ENCODE measurements around the gene ACOX3. TPM values are rescaled to one million over a fixed set of nuclear protein-coding genes. Genes with fewer than 3 reads are reported as not detected.
"Not testable (repeated sequence)": the region's sequence is repeated elsewhere in the genome, so short reads cannot be mapped to it uniquely, and the experiment has no call there.

Gene ACOX3
- total RNA-seq, 4 donors from 2014 or later = 18.7 to 104 (median 31.3) TPM

- in situ Hi-C loops (cut with MboI; ENCODE audit: low pct_ligation_motif_present in 1 of 4, low pct_unique_long_range_greater_than_20kb in 1 of 4, low sequenced_read_pairs in 3 of 4) = no loop called here
- intact Hi-C loops (cut with DNase I; ENCODE audit: low total_unique reads) = no loop called here
- no peaks in the 10 kb centered on the region for H3K36me3 ChIP-seq
- peaks cover 0 to 14% (median 7%) of the 10 kb centered on the region in 4 donors for H3K4me1 ChIP-seq
- H3K9me3 ChIP-seq = no peaks in the 10 kb centered on the region
- no peaks in the 10 kb centered on the region for H3K27me3 ChIP-seq
- no peak for DNase-seq
- H3K4me3 ChIP-seq = no peak overlapping the region
- TF ChIP-seq POLR2AphosphoS5 (IDR thresholded peaks at IDR 0.05) = no peak
- 88 to 90% methylated on average over 2 to 16 of the region's 16 CpGs for WGBS, 2 donors (ENCODE audit: low coverage in 1 of 2)
- H3K27ac ChIP-seq = peak overlapping the region; percentile 32 to 51 (median 41)
Measured at GRCh38 chr4:8342651-8343261, 97.8 kb downstream of the ACOX3 start.

- H3K36me3 ChIP-seq = no peaks in the 10 kb centered on the region
- H3K4me1 ChIP-seq = peaks cover 0 to 14% (median 7%) of the 10 kb centered on the region in 4 donors
- peak overlapping the region in 3 of 4 donors; percentile 62 to 75 (median 66) for H3K27ac ChIP-seq
- H3K27me3 ChIP-seq = no peaks in the 10 kb centered on the region
- DNase-seq = no peak
- H3K4me3 ChIP-seq = no peak overlapping the region
- WGBS, 2 donors (ENCODE audit: low coverage in 1 of 2) = 86 to 93% methylated on average over 8 to 10 of the region's 10 CpGs
- TF ChIP-seq POLR2AphosphoS5 (IDR thresholded peaks at IDR 0.05) (no peak), CTCF (IDR thresholded peaks at IDR 0.05) (no peak), POLR2A (IDR thresholded peaks at IDR 0.05) (no peak), EP300 (IDR thresholded peaks at IDR 0.05; ENCODE audit: low read depth) (no peak)
- in situ Hi-C loops (cut with MboI; ENCODE audit: low pct_ligation_motif_present in 1 of 4, low pct_unique_long_range_greater_than_20kb in 1 of 4, low sequenced_read_pairs in 3 of 4) = no loop called here
- H3K9me3 ChIP-seq = no peaks in the 10 kb centered on the region
- intact Hi-C loops (cut with DNase I; ENCODE audit: low total_unique reads) = no loop called here
Measured at GRCh38 chr4:8341691-8342090, 98.8 kb downstream of the ACOX3 start.

GRCh38 chr4:8341281-8341680, 99.2 kb downstream of the ACOX3 start:
- WGBS, 2 donors (ENCODE audit: low coverage in 1 of 2) = 80 to 85% methylated on average over 2 to 7 of the region's 7 CpGs
- H3K36me3 ChIP-seq; H3K27me3 ChIP-seq; H3K4me3 ChIP-seq; intact Hi-C loops (cut with DNase I; ENCODE audit: low total_unique reads); DNase-seq; H3K9me3 ChIP-seq; in situ Hi-C loops (cut with MboI; ENCODE audit: low pct_ligation_motif_present in 1 of 4, low pct_unique_long_range_greater_than_20kb in 1 of 4, low sequenced_read_pairs in 3 of 4): not testable (repeated sequence)
- Histone ChIP-seq H3K4me1 (peaks cover 0 to 14% (median 7%) of the 10 kb centered on the region in 4 donors), H3K27ac (peak overlapping the region; percentile 33 to 75 (median 64))

- Histone ChIP-seq H3K27me3 (no peaks in the 10 kb centered on the region), H3K4me1 (peaks cover 0 to 14% (median 7%) of the 10 kb centered on the region in 4 donors), H3K9me3 (no peaks in the 10 kb centered on the region), H3K36me3 (no peaks in the 10 kb centered on the region), H3K27ac (peak overlapping the region; percentile 33 to 75 (median 64)), H3K4me3 (no peak overlapping the region)
- 63 to 65% methylated on average over 5 to 8 of the region's 8 CpGs for WGBS, 2 donors (ENCODE audit: low coverage in 1 of 2)
- in situ Hi-C loops (cut with MboI; ENCODE audit: low pct_ligation_motif_present in 1 of 4, low pct_unique_long_range_greater_than_20kb in 1 of 4, low sequenced_read_pairs in 3 of 4) (no loop called here), intact Hi-C loops (cut with DNase I; ENCODE audit: low total_unique reads) (no loop called here)
- no peak for TF ChIP-seq CTCF (IDR thresholded peaks at IDR 0.05)
- no peak for TF ChIP-seq POLR2A (IDR thresholded peaks at IDR 0.05)
- peak in 2 of 3 donors; percentile 10 to 46 for TF ChIP-seq POLR2AphosphoS5 (IDR thresholded peaks at IDR 0.05)
- no peak for TF ChIP-seq EP300 (IDR thresholded peaks at IDR 0.05; ENCODE audit: low read depth)
- DNase-seq = peak; percentile 42
Measured at GRCh38 chr4:8340781-8341241, 99.7 kb downstream of the ACOX3 start.

GRCh38 chr4:8338351-8338961, 102.1 kb downstream of the ACOX3 start:
- H3K36me3 ChIP-seq = no peaks in the 10 kb centered on the region
- 58 to 61% methylated on average over 4 of the region's 4 CpGs for WGBS, 2 donors (ENCODE audit: low coverage in 1 of 2)
- no peak for DNase-seq
- intact Hi-C loops (cut with DNase I; ENCODE audit: low total_unique reads) = no loop called here
- no peaks in the 10 kb centered on the region for H3K27me3 ChIP-seq
- peaks cover 0 to 12% (median 6%) of the 10 kb centered on the region in 4 donors for H3K4me1 ChIP-seq
- TF ChIP-seq EP300 (IDR thresholded peaks at IDR 0.05; ENCODE audit: low read depth) (no peak), POLR2AphosphoS5 (IDR thresholded peaks at IDR 0.05) (no peak), POLR2A (IDR thresholded peaks at IDR 0.05) (no peak), CTCF (IDR thresholded peaks at IDR 0.05) (no peak)
- in situ Hi-C loops (cut with MboI; ENCODE audit: low pct_ligation_motif_present in 1 of 4, low pct_unique_long_range_greater_than_20kb in 1 of 4, low sequenced_read_pairs in 3 of 4) = no loop called here
- no peak overlapping the region for H3K4me3 ChIP-seq
- no peak overlapping the region for H3K27ac ChIP-seq
- no peaks in the 10 kb centered on the region for H3K9me3 ChIP-seq
